ENCODE data around the gene ALCAM.

DNA sequence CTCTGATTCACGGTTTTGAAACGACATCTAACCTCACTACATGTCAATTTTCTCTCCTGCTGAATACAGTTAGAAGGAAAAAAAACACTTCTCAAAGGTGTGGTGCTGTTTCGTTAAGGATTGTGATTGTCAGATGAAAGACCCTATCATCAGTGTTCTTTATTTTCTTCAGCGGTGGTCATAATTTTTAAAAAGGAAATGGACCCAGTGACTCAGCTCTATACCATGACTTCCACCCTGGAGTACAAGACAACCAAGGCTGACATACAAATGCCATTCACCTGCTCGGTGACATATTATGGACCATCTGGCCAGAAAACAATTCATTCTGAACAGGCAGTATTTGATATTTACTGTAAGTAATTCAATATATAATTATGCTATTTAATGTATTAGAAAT is 167.8 kb downstream of the ALCAM start:
- TF ChIP-seq CTCF (conservative IDR thresholded peaks at IDR 0.05 in 1 of 2, IDR thresholded peaks at IDR 0.05 in 1 of 2; ENCODE audit: low read depth in 1 of 2, low read length in 2 of 2) (no peak), EZH2 (IDR thresholded peaks at IDR 0.05; ENCODE audit: low read length, missing control alignments) (no peak)
